GM12878 (cell line): ENCODE measurements around the gene S100A11.

ENCODE experiments used
- CEBPB ChIP-seq, 2 experiments: fragments of 150-350 bp in 1 of 2; IDR thresholded peaks; 2 replicates each; pipeline ENCODE4 v1.6.1; 2012 to 2014; ENCODE audit warnings: low read depth in 2 of 2, low read length in 2 of 2, borderline replicate concordance in 1 of 2, inconsistent platforms in 1 of 2
- JUND ChIP-seq: IDR thresholded peaks from 2 replicates; pipeline ENCODE4 v1.6.1; 2012; ENCODE audit warnings: low read depth, mild to moderate bottlenecking, low read length, improper control_type of control experiment, moderate library complexity
- MYC ChIP-seq: IDR thresholded peaks from 2 replicates; pipeline ENCODE4 v1.6.1; 2011; ENCODE audit warnings: mild to moderate bottlenecking, low read length, moderate library complexity, inconsistent platforms; ENCODE audit not compliant: insufficient read depth, insufficient replicate concordance, insufficient read length, severe bottlenecking
- NRF1 ChIP-seq: conservative IDR thresholded peaks from 2 replicates; pipeline ENCODE4 v1.6.1; 2011; ENCODE audit warnings: mild to moderate bottlenecking, low read depth, low read length, improper control_type of control experiment
- POLR2A ChIP-seq: IDR thresholded peaks from 2 replicates; pipeline ENCODE4 v1.6.1; 2011; ENCODE audit warnings: low read depth, mild to moderate bottlenecking, low read length
- POLR2AphosphoS5 ChIP-seq: IDR thresholded peaks from 2 replicates; pipeline ENCODE4 v1.6.1; 2011; ENCODE audit warnings: mild to moderate bottlenecking, low read length, inconsistent platforms
- TF ChIP-seq, protein P1 (sequence below), 3 experiments: IDR thresholded peaks in 2 of 3; conservative IDR thresholded peaks in 1 of 3; 2 replicates each; pipeline ENCODE4 v1.5.1; 2011; ENCODE audit warnings: low read depth in 3 of 3, low read length in 3 of 3, mild to moderate bottlenecking in 3 of 3, control low read depth in 2 of 3, moderate library complexity in 2 of 3, inconsistent platforms in 1 of 3, mixed read lengths in 1 of 3; ENCODE audit not compliant: control insufficient read depth in 2 of 3, insufficient read depth in 1 of 3; ENCODE audit errors: extremely low read depth in 1 of 3
- TF ChIP-seq, protein P2 (sequence below): fragments of 450-650 bp; IDR thresholded peaks from 2 replicates; pipeline ENCODE4 v1.6.1; 2018; ENCODE audit warnings: mild to moderate bottlenecking, low read depth, moderate library complexity; ENCODE audit not compliant: partially characterized antibody
- TF ChIP-seq, protein P3 (sequence below): IDR thresholded peaks from 2 replicates; pipeline ENCODE4 v1.6.1; 2011; ENCODE audit warnings: low read depth, low read length, improper control_type of control experiment, borderline replicate concordance
- TF ChIP-seq, protein P4 (sequence below): IDR thresholded peaks from 2 replicates; pipeline ENCODE4 v1.6.1; 2012; ENCODE audit warnings: mild to moderate bottlenecking, low read depth, low read length

DNA sequence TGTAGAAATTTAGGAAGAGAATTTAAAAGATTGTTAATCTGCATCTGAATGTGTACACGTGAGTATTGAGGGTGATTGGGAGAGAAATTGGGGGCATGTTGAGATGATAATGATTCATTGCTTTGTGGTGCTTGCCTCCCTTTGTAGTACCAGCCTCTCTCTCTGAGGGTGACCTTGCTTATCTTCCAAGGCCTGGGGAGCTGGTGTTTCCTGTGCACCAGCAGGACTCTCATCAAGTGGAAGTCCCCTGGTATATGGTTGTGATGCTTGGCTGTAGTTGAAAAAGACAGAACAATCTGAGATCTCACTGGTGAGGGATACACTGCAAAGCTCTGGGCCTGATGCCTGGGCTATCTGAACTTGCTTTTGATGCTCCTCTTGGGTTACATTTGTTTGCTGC, 48.0 kb upstream of the S100A11 start:
- TF ChIP-seq MYC (no peak), POLR2AphosphoS5 (no peak), POLR2A (no peak), NRF1 (no peak), CEBPB (IDR thresholded peaks at IDR 0.05; ENCODE audit: borderline replicate concordance in 1 of 2, low read depth in 2 of 2, low read length in 2 of 2) (no peak), JUND (no peak)
- TF ChIP-seq, protein P1, sequence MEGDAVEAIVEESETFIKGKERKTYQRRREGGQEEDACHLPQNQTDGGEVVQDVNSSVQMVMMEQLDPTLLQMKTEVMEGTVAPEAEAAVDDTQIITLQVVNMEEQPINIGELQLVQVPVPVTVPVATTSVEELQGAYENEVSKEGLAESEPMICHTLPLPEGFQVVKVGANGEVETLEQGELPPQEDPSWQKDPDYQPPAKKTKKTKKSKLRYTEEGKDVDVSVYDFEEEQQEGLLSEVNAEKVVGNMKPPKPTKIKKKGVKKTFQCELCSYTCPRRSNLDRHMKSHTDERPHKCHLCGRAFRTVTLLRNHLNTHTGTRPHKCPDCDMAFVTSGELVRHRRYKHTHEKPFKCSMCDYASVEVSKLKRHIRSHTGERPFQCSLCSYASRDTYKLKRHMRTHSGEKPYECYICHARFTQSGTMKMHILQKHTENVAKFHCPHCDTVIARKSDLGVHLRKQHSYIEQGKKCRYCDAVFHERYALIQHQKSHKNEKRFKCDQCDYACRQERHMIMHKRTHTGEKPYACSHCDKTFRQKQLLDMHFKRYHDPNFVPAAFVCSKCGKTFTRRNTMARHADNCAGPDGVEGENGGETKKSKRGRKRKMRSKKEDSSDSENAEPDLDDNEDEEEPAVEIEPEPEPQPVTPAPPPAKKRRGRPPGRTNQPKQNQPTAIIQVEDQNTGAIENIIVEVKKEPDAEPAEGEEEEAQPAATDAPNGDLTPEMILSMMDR (IDR thresholded peaks at IDR 0.05 in 2 of 3, conservative IDR thresholded peaks at IDR 0.05 in 1 of 3; ENCODE audit: control insufficient read depth in 2 of 3, extremely low read depth in 1 of 3, insufficient read depth in 1 of 3, low read depth in 3 of 3, low read length in 3 of 3), result no peak
- TF ChIP-seq, protein P2, sequence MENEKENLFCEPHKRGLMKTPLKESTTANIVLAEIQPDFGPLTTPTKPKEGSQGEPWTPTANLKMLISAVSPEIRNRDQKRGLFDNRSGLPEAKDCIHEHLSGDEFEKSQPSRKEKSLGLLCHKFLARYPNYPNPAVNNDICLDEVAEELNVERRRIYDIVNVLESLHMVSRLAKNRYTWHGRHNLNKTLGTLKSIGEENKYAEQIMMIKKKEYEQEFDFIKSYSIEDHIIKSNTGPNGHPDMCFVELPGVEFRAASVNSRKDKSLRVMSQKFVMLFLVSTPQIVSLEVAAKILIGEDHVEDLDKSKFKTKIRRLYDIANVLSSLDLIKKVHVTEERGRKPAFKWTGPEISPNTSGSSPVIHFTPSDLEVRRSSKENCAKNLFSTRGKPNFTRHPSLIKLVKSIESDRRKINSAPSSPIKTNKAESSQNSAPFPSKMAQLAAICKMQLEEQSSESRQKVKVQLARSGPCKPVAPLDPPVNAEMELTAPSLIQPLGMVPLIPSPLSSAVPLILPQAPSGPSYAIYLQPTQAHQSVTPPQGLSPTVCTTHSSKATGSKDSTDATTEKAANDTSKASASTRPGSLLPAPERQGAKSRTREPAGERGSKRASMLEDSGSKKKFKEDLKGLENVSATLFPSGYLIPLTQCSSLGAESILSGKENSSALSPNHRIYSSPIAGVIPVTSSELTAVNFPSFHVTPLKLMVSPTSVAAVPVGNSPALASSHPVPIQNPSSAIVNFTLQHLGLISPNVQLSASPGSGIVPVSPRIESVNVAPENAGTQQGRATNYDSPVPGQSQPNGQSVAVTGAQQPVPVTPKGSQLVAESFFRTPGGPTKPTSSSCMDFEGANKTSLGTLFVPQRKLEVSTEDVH, result no peak
- TF ChIP-seq, protein P3, sequence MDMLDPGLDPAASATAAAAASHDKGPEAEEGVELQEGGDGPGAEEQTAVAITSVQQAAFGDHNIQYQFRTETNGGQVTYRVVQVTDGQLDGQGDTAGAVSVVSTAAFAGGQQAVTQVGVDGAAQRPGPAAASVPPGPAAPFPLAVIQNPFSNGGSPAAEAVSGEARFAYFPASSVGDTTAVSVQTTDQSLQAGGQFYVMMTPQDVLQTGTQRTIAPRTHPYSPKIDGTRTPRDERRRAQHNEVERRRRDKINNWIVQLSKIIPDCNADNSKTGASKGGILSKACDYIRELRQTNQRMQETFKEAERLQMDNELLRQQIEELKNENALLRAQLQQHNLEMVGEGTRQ, result no peak
- TF ChIP-seq, protein P4, sequence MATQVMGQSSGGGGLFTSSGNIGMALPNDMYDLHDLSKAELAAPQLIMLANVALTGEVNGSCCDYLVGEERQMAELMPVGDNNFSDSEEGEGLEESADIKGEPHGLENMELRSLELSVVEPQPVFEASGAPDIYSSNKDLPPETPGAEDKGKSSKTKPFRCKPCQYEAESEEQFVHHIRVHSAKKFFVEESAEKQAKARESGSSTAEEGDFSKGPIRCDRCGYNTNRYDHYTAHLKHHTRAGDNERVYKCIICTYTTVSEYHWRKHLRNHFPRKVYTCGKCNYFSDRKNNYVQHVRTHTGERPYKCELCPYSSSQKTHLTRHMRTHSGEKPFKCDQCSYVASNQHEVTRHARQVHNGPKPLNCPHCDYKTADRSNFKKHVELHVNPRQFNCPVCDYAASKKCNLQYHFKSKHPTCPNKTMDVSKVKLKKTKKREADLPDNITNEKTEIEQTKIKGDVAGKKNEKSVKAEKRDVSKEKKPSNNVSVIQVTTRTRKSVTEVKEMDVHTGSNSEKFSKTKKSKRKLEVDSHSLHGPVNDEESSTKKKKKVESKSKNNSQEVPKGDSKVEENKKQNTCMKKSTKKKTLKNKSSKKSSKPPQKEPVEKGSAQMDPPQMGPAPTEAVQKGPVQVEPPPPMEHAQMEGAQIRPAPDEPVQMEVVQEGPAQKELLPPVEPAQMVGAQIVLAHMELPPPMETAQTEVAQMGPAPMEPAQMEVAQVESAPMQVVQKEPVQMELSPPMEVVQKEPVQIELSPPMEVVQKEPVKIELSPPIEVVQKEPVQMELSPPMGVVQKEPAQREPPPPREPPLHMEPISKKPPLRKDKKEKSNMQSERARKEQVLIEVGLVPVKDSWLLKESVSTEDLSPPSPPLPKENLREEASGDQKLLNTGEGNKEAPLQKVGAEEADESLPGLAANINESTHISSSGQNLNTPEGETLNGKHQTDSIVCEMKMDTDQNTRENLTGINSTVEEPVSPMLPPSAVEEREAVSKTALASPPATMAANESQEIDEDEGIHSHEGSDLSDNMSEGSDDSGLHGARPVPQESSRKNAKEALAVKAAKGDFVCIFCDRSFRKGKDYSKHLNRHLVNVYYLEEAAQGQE, result no peak
